H1 (cell line): ENCODE measurements around the gene DISP3. TPM values are rescaled to one million over a fixed set of nuclear protein-coding genes. Genes with fewer than 3 reads are reported as not detected.
A peak's percentile ranks its signal among the peaks of the same experiment; 100 is the strongest.

ENCODE experiments used
- CTCF ChIA-PET: fragments of 300-600 bp; sonication (Branson Sonifier 250); formaldehyde crosslinking; loops from one replicate; lab custom pipeline; 2021; ENCODE audit not compliant: partially characterized antibody; lab: Charles Lee
- POLR2A ChIA-PET: fragments of 300-600 bp; sonication (Branson Sonifier 250); formaldehyde crosslinking; loops from one replicate; lab custom pipeline; 2021; ENCODE audit warnings: inconsistent platforms; ENCODE audit not compliant: partially characterized antibody; lab: Charles Lee
- DNase-seq, 2 experiments: peaks; one replicate each; pipeline versions ENCODE4 v3.0.0 to v3.0.0-alpha.2; 2010 to 2022; ENCODE audit warnings: low spot score in 2 of 2, low read depth in 1 of 2, mixed read lengths in 1 of 2
- FAIRE-seq: peaks from 2 replicates; lab custom pipeline; 2011; peaks lifted over from hg19 to GRCh38; lab: Jason Lieb, UNC
- H2AFZ ChIP-seq: 2 replicates; pipeline ENCODE4 v1.8.1; 2012; ENCODE audit warnings: low read length, inconsistent platforms
- H2AK5ac ChIP-seq: 2 replicates; pipeline ENCODE4 v1.6.1; 2013; ENCODE audit warnings: low read depth, low read length
- H2BK120ac ChIP-seq: replicated peaks from 2 replicates; pipeline ENCODE3; 2013; ENCODE audit warnings: low read depth, low read length, inconsistent platforms
- H2BK12ac ChIP-seq: 2 replicates; pipeline ENCODE4 v1.6.1; 2013; ENCODE audit warnings: low read depth, low read length
- H2BK15ac ChIP-seq: 2 replicates; pipeline ENCODE4 v1.6.1; 2013; ENCODE audit warnings: low read length
- H2BK20ac ChIP-seq: 2 replicates; pipeline ENCODE4 v1.6.1; 2013; ENCODE audit warnings: low read length
- H2BK5ac ChIP-seq: 2 replicates; pipeline ENCODE4 v1.6.1; 2013; ENCODE audit warnings: low read depth, low read length
- H3K14ac ChIP-seq: 2 replicates; pipeline ENCODE4 v1.6.1; 2013; ENCODE audit warnings: inconsistent platforms; ENCODE audit not compliant: insufficient read length
- H3K18ac ChIP-seq: 2 replicates; pipeline ENCODE4 v1.6.1; 2013; ENCODE audit warnings: low read length; ENCODE audit errors: extremely low read depth
- H3K23ac ChIP-seq: 2 replicates; pipeline ENCODE4 v1.6.1; 2013; ENCODE audit warnings: inconsistent platforms; ENCODE audit not compliant: insufficient read length
- H3K23me2 ChIP-seq: 2 replicates; pipeline ENCODE4 v1.6.1; 2013; ENCODE audit warnings: low read depth, low read length
- H3K27ac ChIP-seq: 2 replicates; pipeline ENCODE4 v1.6.1; 2011; ENCODE audit warnings: low read depth, low read length, inconsistent platforms
- H3K27me3 ChIP-seq, 4 experiments: replicated peaks in 1 of 4; 1 replicate in 1 of 4; 2 replicates in 3 of 4; pipeline versions ENCODE4 v1.6.1 to v1.8.1; 2011 to 2013; ENCODE audit warnings: low read length in 3 of 4, mild to moderate bottlenecking in 3 of 4, inconsistent platforms in 2 of 4, mixed read lengths in 2 of 4, moderate library complexity in 1 of 4; ENCODE audit not compliant: control insufficient read depth in 3 of 4, insufficient read depth in 3 of 4; ENCODE audit errors: extremely low read depth in 1 of 4
- H3K36me3 ChIP-seq, 4 experiments: 2 replicates each; pipeline versions ENCODE4 v1.6.1 to v1.8.1; 2011 to 2013; ENCODE audit warnings: mild to moderate bottlenecking in 4 of 4, low read length in 3 of 4, moderate library complexity in 2 of 4, control low read depth in 1 of 4, inconsistent platforms in 1 of 4; ENCODE audit not compliant: insufficient read depth in 4 of 4, control insufficient read depth in 2 of 4
- H3K4ac ChIP-seq: replicated peaks from 2 replicates; pipeline ENCODE3; 2013; ENCODE audit warnings: low read length, low read depth, mixed read lengths, inconsistent platforms; ENCODE audit not compliant: insufficient read length
- H3K4me1 ChIP-seq, 4 experiments: replicated peaks in 1 of 4; 1 replicate in 1 of 4; 2 replicates in 3 of 4; pipeline versions ENCODE4 v1.6.1 to v1.8.1; 2011 to 2013; ENCODE audit warnings: low read length in 3 of 4, inconsistent platforms in 2 of 4, mixed read lengths in 1 of 4; ENCODE audit not compliant: insufficient read depth in 4 of 4, control insufficient read depth in 3 of 4
- H3K4me2 ChIP-seq, 2 experiments: 2 replicates each; pipeline versions ENCODE4 v1.6.1 to v1.8.1; 2011 to 2013; ENCODE audit warnings: low read depth in 2 of 2, low read length in 2 of 2, control low read depth in 1 of 2, inconsistent platforms in 1 of 2, mild to moderate bottlenecking in 1 of 2; ENCODE audit not compliant: insufficient read depth in 1 of 2
- H3K4me3 ChIP-seq, 4 experiments: fragments of 200-600, 300-600 bp in 1 of 4; sonication (generic), shearing (Covaris generic), sonication (Bioruptor Twin) in 1 of 4; 2 replicates each; pipeline versions ENCODE4 v1.5.1 to v1.8.1; 2011 to 2016; ENCODE audit warnings: low read length in 4 of 4, low read depth in 3 of 4, control low read depth in 2 of 4, inconsistent platforms in 2 of 4, mild to moderate bottlenecking in 2 of 4, mixed read lengths in 1 of 4, moderate library complexity in 1 of 4; ENCODE audit not compliant: insufficient read depth in 2 of 4; ENCODE audit errors: extremely low read depth in 1 of 4
- H3K56ac ChIP-seq: replicated peaks from 2 replicates; pipeline ENCODE3; 2013; ENCODE audit warnings: low read depth, mild to moderate bottlenecking, mixed read lengths, low read length, inconsistent platforms; ENCODE audit not compliant: insufficient read length
- H3K79me1 ChIP-seq: 2 replicates; pipeline ENCODE4 v1.6.1; 2013; ENCODE audit warnings: low read depth, low read length, control low read depth
- H3K79me2 ChIP-seq, 2 experiments: 2 replicates each; pipeline versions ENCODE4 v1.6.1 to v1.8.1; 2012 to 2013; ENCODE audit warnings: low read length in 2 of 2, mild to moderate bottlenecking in 2 of 2, inconsistent platforms in 1 of 2; ENCODE audit not compliant: insufficient read depth in 2 of 2, control insufficient read depth in 1 of 2
- H3K9ac ChIP-seq, 4 experiments: replicated peaks in 1 of 4; 1 replicate in 1 of 4; 2 replicates in 3 of 4; pipeline versions ENCODE4 v1.6.1 to v1.8.1; 2011 to 2013; ENCODE audit warnings: low read depth in 3 of 4, low read length in 3 of 4, control low read depth in 2 of 4, mild to moderate bottlenecking in 2 of 4, moderate library complexity in 2 of 4, inconsistent platforms in 1 of 4; ENCODE audit errors: extremely low read depth in 1 of 4
- H3K9me3 ChIP-seq, 2 experiments: 2 replicates each; pipeline versions ENCODE4 v1.6.1 to v1.8.1; 2012 to 2013; ENCODE audit warnings: mild to moderate bottlenecking in 2 of 2, moderate library complexity in 2 of 2, control low read depth in 1 of 2, inconsistent platforms in 1 of 2, low read depth in 1 of 2, low read length in 1 of 2, mixed read lengths in 1 of 2; ENCODE audit not compliant: insufficient read depth in 2 of 2
- H4K20me1 ChIP-seq, 2 experiments: replicated peaks in 1 of 2; 2 replicates each; pipeline versions ENCODE3 to v1.8.1; 2011 to 2013; ENCODE audit warnings: inconsistent platforms in 2 of 2, low read length in 2 of 2, mild to moderate bottlenecking in 1 of 2; ENCODE audit not compliant: insufficient read depth in 2 of 2, control insufficient read depth in 1 of 2
- H4K5ac ChIP-seq: 2 replicates; pipeline ENCODE4 v1.6.1; 2013; ENCODE audit warnings: low read length, low read depth, mixed read lengths, inconsistent platforms; ENCODE audit not compliant: insufficient read length
- H4K8ac ChIP-seq: 2 replicates; pipeline ENCODE4 v1.8.0; 2013; ENCODE audit warnings: mild to moderate bottlenecking, moderate library complexity, low read length, inconsistent platforms; ENCODE audit not compliant: insufficient read depth; ENCODE audit errors: extremely low read depth
- H4K91ac ChIP-seq: replicated peaks from 2 replicates; pipeline ENCODE3; 2013; ENCODE audit warnings: low read length, mixed read lengths, inconsistent platforms; ENCODE audit not compliant: insufficient read length
- BRCA1 ChIP-seq: IDR thresholded peaks from 2 replicates; pipeline ENCODE4 v1.6.1; 2012; ENCODE audit warnings: low read depth, low read length, improper control_type of control experiment
- CBX8 ChIP-seq: fragments of 300-800, 300-1000 bp; sonication (generic); IDR thresholded peaks from 2 replicates; pipeline ENCODE4 v1.7.1; 2016; ENCODE audit warnings: low read depth, low read length, borderline replicate concordance
- EGR1 ChIP-seq: IDR thresholded peaks from 2 replicates; pipeline ENCODE4 v1.6.1; 2011; ENCODE audit warnings: low read depth, low read length, borderline replicate concordance
- EZH2 ChIP-seq: fragments of 200-600 bp; sonication (generic); IDR thresholded peaks from 2 replicates; pipeline ENCODE4 v1.7.1; 2012; ENCODE audit warnings: low read depth, mild to moderate bottlenecking, moderate library complexity, low read length, inconsistent platforms; ENCODE audit not compliant: severe bottlenecking
- HDAC2 ChIP-seq, 2 experiments: fragments of 300-600 bp in 1 of 2; sonication (generic) in 1 of 2; IDR thresholded peaks; 2 replicates each; pipeline ENCODE4 v1.6.1; 2011 to 2012; ENCODE audit warnings: low read depth in 2 of 2, low read length in 2 of 2, mild to moderate bottlenecking in 2 of 2, moderate library complexity in 2 of 2, borderline replicate concordance in 1 of 2, inconsistent platforms in 1 of 2
- KDM4A ChIP-seq: IDR thresholded peaks from one replicate; pipeline ENCODE4 v1.7.1; 2012; ENCODE audit warnings: low read depth, mild to moderate bottlenecking, moderate library complexity, low read length, inconsistent platforms; ENCODE audit not compliant: severe bottlenecking
- PHF8 ChIP-seq: fragments of 200-600 bp; sonication (generic); conservative IDR thresholded peaks from 2 replicates; pipeline ENCODE4 v1.7.1; 2012; ENCODE audit warnings: low read depth, mild to moderate bottlenecking, inconsistent platforms, low read length, moderate library complexity
- POLR2AphosphoS5 ChIP-seq: IDR thresholded peaks from 2 replicates; pipeline ENCODE4 v1.6.1; 2011; ENCODE audit warnings: low read depth, low read length
- SP1 ChIP-seq: IDR thresholded peaks from 2 replicates; pipeline ENCODE4 v1.6.1; 2011; ENCODE audit warnings: low read depth, low read length
- SUZ12 ChIP-seq: fragments of 200-600 bp; sonication (generic); IDR thresholded peaks from 2 replicates; pipeline ENCODE4 v1.6.1; 2012; ENCODE audit warnings: mild to moderate bottlenecking, inconsistent platforms, low read length, moderate library complexity, mixed read lengths
- TAF7 ChIP-seq: optimal IDR thresholded peaks from 2 replicates; pipeline ENCODE3; 2011; ENCODE audit warnings: low read depth, mild to moderate bottlenecking, inconsistent platforms, low read length, moderate library complexity, borderline replicate concordance
- TBP ChIP-seq: IDR thresholded peaks from 2 replicates; pipeline ENCODE4 v1.6.1; 2011; ENCODE audit warnings: low read depth, low read length, improper control_type of control experiment
- WGBS, 2 experiments: shearing (Covaris generic) in 1 of 2; methylation state at CpG; one replicate each; pipeline versions ENCODE4 v1.1.6 to v1.1.7; 2013 to 2015; ENCODE audit warnings: low lambda C conversion rate in 2 of 2, mixed read lengths in 2 of 2, inconsistent platforms in 1 of 2, low coverage in 1 of 2, missing lambda C conversion rate in 1 of 2; ENCODE audit not compliant: insufficient replicate concordance in 2 of 2, insufficient coverage in 1 of 2, insufficient read length in 1 of 2; ENCODE audit errors: extremely low coverage in 1 of 2, missing lambda C conversion rate in 1 of 2; 5-methylcytosine and 5-hydroxymethylcytosine counted together
- polyA plus RNA-seq, 7 experiments: library from polyadenylated mRNA; depleted of rRNA in 3 of 7; stranded (reverse) in 5 of 7; unstranded in 2 of 7; fragments of >200 nt in 5 of 7; fragments of 200-250 nt in 2 of 7; gene quantifications; 1 replicate in 5 of 7; 2 replicates in 1 of 7; 4 replicates in 1 of 7; pipeline versions ENCODE4 v1.2.1 to v1.2.3, GENCODE V29; 2011 to 2013; ENCODE audit warnings: missing spikeins in 2 of 7, mixed read lengths in 2 of 7
- total RNA-seq: library from RNA; stranded (reverse); fragmentation: NEBNext Ultra II Directional; extraction: Animal tissue kit (Norgen Biotek cat#: 25700); gene quantifications from 2 replicates; pipeline ENCODE4 v1.2.1, GENCODE V29; 2021

The DISP3 gene
- total and polyA plus RNA-seq, 2 of the 8 experiments (the other 6 are each of a cell fraction or from before 2014, with no cell fraction given) = 3.4 to 4.6 TPM

- FAIRE-seq = no peak
- no peaks in the 10 kb centered on the region for H3K79me2 ChIP-seq
- H3K23ac ChIP-seq = no peak overlapping the region
- peaks cover 2% of the 10 kb centered on the region; the same call in 1 of the 2 replicates for H3K79me1 ChIP-seq
- peaks cover 3 to 26% (median 24%) of the 10 kb centered on the region in 4 experiments for H3K27me3 ChIP-seq
- H2BK120ac ChIP-seq = no peak overlapping the region
- no peak overlapping the region for H3K14ac ChIP-seq
- H4K20me1 ChIP-seq = peaks cover 4 to 15% of the 10 kb centered on the region in 2 experiments
- H3K4me1 ChIP-seq = peaks cover 0 to 4% (median 0%) of the 10 kb centered on the region in 4 experiments; a peak in 2 of 7 replicates
- H2BK5ac ChIP-seq = 0 out of 2 replicates have a peak overlapping the region, but pooled peaks have one; percentile 92
- peaks cover 10% of the 10 kb centered on the region for H3K23me2 ChIP-seq
- peak overlapping the region; percentile 63 to 75 (median 70) for H3K4me3 ChIP-seq
- 0 out of 2 replicates have a peak overlapping the region, but pooled peaks have one; percentile 14 for H2BK12ac ChIP-seq
- no peak overlapping the region for H2AFZ ChIP-seq
- no peak overlapping the region for H3K56ac ChIP-seq
- no peak overlapping the region for H3K27ac ChIP-seq
- H2AK5ac ChIP-seq = no peak overlapping the region
- WGBS, 2 experiments = 0% methylated on average over 20 of the region's 52 CpGs; no CpG with 5 or more reads in 1 of the 2 experiments
- H3K18ac ChIP-seq = peak overlapping the region; percentile 9; the same call in 1 of the 2 replicates
- CTCF ChIA-PET = interaction anchor here (0.6 to 6.6 kb wide), 23 partner anchors 9 to 173 kb away, joined by 3 to 42 read pairs (median 5); no protein-coding TSS in a partner anchor
- H3K9ac ChIP-seq = peak overlapping the region; percentile 13 to 98 (median 96); a peak in 6 of 7 replicates
- H3K36me3 ChIP-seq = no peaks in the 10 kb centered on the region
- no peak overlapping the region for H4K91ac ChIP-seq
- POLR2A ChIA-PET = interaction anchor here (0.6 to 2.2 kb wide), 23 partner anchors 10 to 258 kb away, joined by 3 to 17 read pairs (median 4); partner anchors contain the start of gene UBIAD1
- H3K4ac ChIP-seq = no peak overlapping the region
- DNase-seq = no peak
- H3K4me2 ChIP-seq = peak overlapping the region; percentile 76 to 97
- H2BK20ac ChIP-seq = no peak overlapping the region
- no peak overlapping the region for H2BK15ac ChIP-seq
- H4K8ac ChIP-seq = peak overlapping the region; percentile 79; the same call in 1 of the 2 replicates
- no peak overlapping the region for H4K5ac ChIP-seq
- H3K9me3 ChIP-seq = no peaks in the 10 kb centered on the region
- TF ChIP-seq EZH2 (no peak), SUZ12 (peak; percentile 28; the same call in 1 of the 2 replicates), HDAC2 (IDR thresholded peaks at IDR 0.05; ENCODE audit: borderline replicate concordance in 1 of 2, low read depth in 2 of 2, low read length in 2 of 2) (no peak), KDM4A (peak; percentile 59), BRCA1 (no peak), SP1 (no peak), TAF7 (no peak), TBP (no peak), CBX8 (no peak), POLR2AphosphoS5 (no peak), EGR1 (no peak), PHF8 (0 out of 2 replicates have a peak, but pooled peaks have one; percentile 11)
These were observed 522 bp downstream of the DISP3 start for GRCh38 chr1:11479375-11479979.
